Endothelial cell of umbilical vein (primary cell): ENCODE results near the gene GPRC5D. TPM values are rescaled to one million over a fixed set of nuclear protein-coding genes. Genes with fewer than 3 reads are reported as not detected.

Experiments used
- BruUV-seq: library from RNA; stranded (reverse); fragments of 400-500 nt; replicated peaks from 2 replicates; lab custom pipeline; 2021; lab: Mats Ljungman, UMichigan
- CTCF ChIA-PET: fragments of 300-600, 350-600 bp; sonication (Branson Sonifier 250); formaldehyde crosslinking; loops from one replicate; lab custom pipeline; 2021; ENCODE audit warnings: antibody characterized with exemption, inconsistent platforms; lab: Charles Lee
- POLR2A ChIA-PET: fragments of 300-600, 350-600 bp; sonication (Branson Sonifier 250); formaldehyde crosslinking; loops from one replicate; lab custom pipeline; 2021; ENCODE audit warnings: antibody characterized with exemption, inconsistent platforms; lab: Charles Lee
- DNase-seq: peaks from one replicate; pipeline ENCODE4 v3.0.0-alpha.2; 2011; ENCODE audit warnings: low read depth, low spot score
- FAIRE-seq: peaks from 2 replicates; lab custom pipeline; 2011; peaks lifted over from hg19 to GRCh38; lab: Jason Lieb, UNC
- H2AFZ ChIP-seq: 2 replicates; pipeline ENCODE4 v1.6.0; 2012; ENCODE audit warnings: low read depth, low read length, control low read depth, inconsistent platforms
- H3K27ac ChIP-seq: 2 replicates; pipeline ENCODE4 v1.5.1; 2011; ENCODE audit warnings: low read depth, mild to moderate bottlenecking, control low read depth, low read length, moderate library complexity; ENCODE audit not compliant: insufficient read depth
- H3K27me3 ChIP-seq, 2 experiments: 2 replicates each; pipeline versions ENCODE4 v1.6.0 to v1.6.1; 2011; ENCODE audit warnings: low read length in 2 of 2, mixed read lengths in 1 of 2; ENCODE audit not compliant: control insufficient read depth in 2 of 2, insufficient read depth in 2 of 2
- H3K36me3 ChIP-seq, 2 experiments: 2 replicates in 1 of 2; 3 replicates in 1 of 2; pipeline ENCODE4 v1.5.1; 2011; ENCODE audit warnings: low read length in 2 of 2, mild to moderate bottlenecking in 1 of 2, moderate library complexity in 1 of 2; ENCODE audit not compliant: control insufficient read depth in 2 of 2, insufficient read depth in 2 of 2; ENCODE audit errors: extremely low read depth in 1 of 2
- H3K4me1 ChIP-seq: 3 replicates; pipeline ENCODE4 v1.5.1; 2011; ENCODE audit warnings: mild to moderate bottlenecking, low read length; ENCODE audit not compliant: control insufficient read depth, insufficient read depth; ENCODE audit errors: extremely low read depth
- H3K4me2 ChIP-seq: 2 replicates; pipeline ENCODE4 v1.6.1; 2011; ENCODE audit warnings: low read length, control low read depth, mixed read lengths; ENCODE audit not compliant: insufficient read depth
- H3K4me3 ChIP-seq, 3 experiments: fragments of 200-600 bp in 1 of 3; sonication (generic), shearing (Covaris generic) in 1 of 3; replicated peaks in 1 of 3; 2 replicates each; pipeline ENCODE4 v1.5.1; 2011 to 2016; ENCODE audit warnings: control low read depth in 3 of 3, low read length in 3 of 3, mild to moderate bottlenecking in 2 of 3, inconsistent platforms in 1 of 3, low read depth in 1 of 3, moderate library complexity in 1 of 3; ENCODE audit not compliant: insufficient read depth in 1 of 3
- H3K79me2 ChIP-seq: 2 replicates; pipeline ENCODE4 v1.6.0; 2012; ENCODE audit warnings: low read length, inconsistent platforms; ENCODE audit not compliant: control insufficient read depth, insufficient read depth
- H3K9ac ChIP-seq: replicated peaks from 2 replicates; pipeline ENCODE3; 2011; ENCODE audit warnings: low read length, control low read depth; ENCODE audit not compliant: insufficient read depth; ENCODE audit errors: extremely low read depth
- H3K9me1 ChIP-seq: replicated peaks from 3 replicates; pipeline ENCODE4 v1.6.0; 2011; ENCODE audit warnings: mild to moderate bottlenecking, low read length; ENCODE audit not compliant: control insufficient read depth, insufficient read depth; ENCODE audit errors: extremely low read depth
- H3K9me3 ChIP-seq: replicated peaks from 2 replicates; pipeline ENCODE4 v1.5.1; 2012; ENCODE audit warnings: low read length, inconsistent platforms; ENCODE audit not compliant: control insufficient read depth, insufficient read depth
- H4K20me1 ChIP-seq: replicated peaks from 2 replicates; pipeline ENCODE3; 2011; ENCODE audit warnings: mild to moderate bottlenecking, low read length; ENCODE audit not compliant: control insufficient read depth, insufficient read depth; ENCODE audit errors: extremely low read depth
- CTCF ChIP-seq, 2 donors: IDR thresholded peaks; 1 replicate in 1 of 2; 2 replicates in 1 of 2; pipeline ENCODE4 v1.5.1; 2011; ENCODE audit warnings: low read length in 2 of 2, mild to moderate bottlenecking in 2 of 2, moderate library complexity in 2 of 2, control low read depth in 1 of 2, inconsistent platforms in 1 of 2, low read depth in 1 of 2; ENCODE audit not compliant: insufficient read depth in 1 of 2; ENCODE audit errors: extremely low read depth in 1 of 2
- EZH2 ChIP-seq: IDR thresholded peaks from 2 replicates; pipeline ENCODE4 v1.6.1; 2012; ENCODE audit warnings: borderline replicate concordance, low read depth, mild to moderate bottlenecking, moderate library complexity, low read length, inconsistent platforms; ENCODE audit not compliant: severe bottlenecking
- FOS ChIP-seq: IDR thresholded peaks from 2 replicates; pipeline ENCODE4 v1.6.1; 2011; ENCODE audit warnings: mild to moderate bottlenecking, low read length, moderate library complexity, borderline replicate concordance; ENCODE audit not compliant: insufficient read depth
- JUN ChIP-seq: IDR thresholded peaks from 2 replicates; pipeline ENCODE4 v1.6.1; 2011; ENCODE audit warnings: borderline replicate concordance, low read depth; ENCODE audit not compliant: insufficient read length, insufficient read depth
- MAX ChIP-seq: IDR thresholded peaks from 2 replicates; pipeline ENCODE4 v1.6.1; 2011; ENCODE audit not compliant: insufficient read depth, insufficient read length
- MYC ChIP-seq: IDR thresholded peaks from one replicate; pipeline ENCODE4 v1.6.1; 2011; ENCODE audit warnings: mild to moderate bottlenecking, low read depth, low read length
- POLR2A ChIP-seq: IDR thresholded peaks from 2 replicates; pipeline ENCODE4 v1.6.1; 2012; ENCODE audit warnings: low read depth, mild to moderate bottlenecking, control low read depth, low read length
- POLR2AphosphoS5 ChIP-seq: IDR thresholded peaks from 2 replicates; pipeline ENCODE4 v1.6.1; 2012; ENCODE audit warnings: low read depth, mild to moderate bottlenecking, control low read depth, low read length, moderate library complexity; ENCODE audit not compliant: insufficient read depth
- dilution Hi-C: fragments of 300-500 bp; cut with MboI; formaldehyde crosslinking; loops from one replicate; pipeline ENCODE4 v1.15.0; 2019; ENCODE audit warnings: low sequenced_read_pairs; ENCODE audit not compliant: extremely low pct_ligation_motif_present
- intact Hi-C: fragments of 100-400 bp; cut with micrococcal nuclease; formaldehyde crosslinking; loops from one replicate; pipeline ENCODE4 v1.10.0; 2022
- polyA plus RNA-seq, 4 experiments: library from polyadenylated mRNA; depleted of rRNA in 3 of 4; stranded (reverse) in 3 of 4; unstranded in 1 of 4; fragments of >200 nt; gene quantifications; 2 replicates each; pipeline versions ENCODE4 v1.2.1 to v1.2.3, GENCODE V29; 2011 to 2012; ENCODE audit warnings: missing spikeins in 1 of 4
- total RNA-seq: library from RNA; stranded (reverse); gene quantifications from 2 replicates; pipeline ENCODE4 v1.2.3, GENCODE V29; 2021

GPRC5D gene
- total and polyA plus RNA-seq, 2 donors (not counting 3 experiments of a cell fraction or from before 2014, with no cell fraction given): not detected

GRCh38 chr12:12927211-12928079, 24.5 kb downstream of the GPRC5D start:
- intact Hi-C loops (no loop called here), dilution Hi-C loops (no loop called here)
- FAIRE-seq (peak; percentile 87), DNase-seq (peak; percentile 97)
- H3K9me3 ChIP-seq: no peaks in the 10 kb centered on the region
- H3K9ac ChIP-seq: peak overlapping the region; percentile 68
- H3K36me3 ChIP-seq: no peaks in the 10 kb centered on the region
- H3K4me2 ChIP-seq: peak overlapping the region; percentile 73
- no peaks in the 10 kb centered on the region for H3K79me2 ChIP-seq
- H3K4me3 ChIP-seq: peak overlapping the region; percentile 49 to 81 (median 51)
- H3K27ac ChIP-seq: peak overlapping the region; percentile 61
- BruUV-seq: TSS peak; percentile 84
- no peaks in the 10 kb centered on the region for H3K27me3 ChIP-seq
- TF ChIP-seq MAX (peak; percentile 77), EZH2 (no peak), CTCF (IDR thresholded peaks at IDR 0.05; ENCODE audit: extremely low read depth in 1 of 2, insufficient read depth in 1 of 2, low read depth in 1 of 2, low read length in 2 of 2) (no peak), FOS (no peak), POLR2AphosphoS5 (no peak), MYC (no peak), JUN (peak; percentile 13), POLR2A (peak; percentile 78)
- ChIA-PET CTCF (interaction anchor here (0.8 to 1.2 kb wide), 2 partner anchors 49 to 329 kb away, joined by 3 to 4 read pairs; no protein-coding TSS in a partner anchor), POLR2A (no interaction called here)
- peaks cover 5% of the 10 kb centered on the region for H3K4me1 ChIP-seq
- H2AFZ ChIP-seq: peak overlapping the region; percentile 50
- no peaks in the 10 kb centered on the region for H3K9me1 ChIP-seq
- H4K20me1 ChIP-seq: no peaks in the 10 kb centered on the region
